ENCODE measurements around the gene TLNRD1. TPM values are rescaled to one million over a fixed set of nuclear protein-coding genes. Genes with fewer than 3 reads are reported as not detected.
A peak's percentile ranks its signal among the peaks of the same experiment; 100 is the strongest.

TLNRD1 gene
- total RNA-seq, 4 donors from 2014 or later = 1.9 to 8.1 (median 3.3) TPM

GRCh38 chr15:81000144-81000623 lies 539 bp upstream of the TLNRD1 start:
- in situ Hi-C loops (cut with MboI; ENCODE audit: low sequenced_read_pairs in 4 of 4) (no loop called here), intact Hi-C loops (cut with DNase I; ENCODE audit: low total_unique reads) (loop anchor here (5.0 kb wide), 1 partner anchor 1047 kb away; the partner anchor contains the start of gene MEX3B)
- H3K4me3 ChIP-seq = peak overlapping the region; percentile 61 to 93 (median 74)
- H3K27me3 ChIP-seq = peaks cover 8 to 31% (median 12%) of the 10 kb centered on the region in 3 donors
- TF ChIP-seq CTCF (IDR thresholded peaks at IDR 0.05 in 4 of 5, conservative IDR thresholded peaks at IDR 0.05 in 1 of 5) (no peak), POLR2A (IDR thresholded peaks at IDR 0.05) (no peak)
- peak overlapping the region; percentile 70 to 87 (median 84) for H3K27ac ChIP-seq
- DNase-seq = no peak
- H3K9me3 ChIP-seq = no peaks in the 10 kb centered on the region
- peaks cover 0 to 8% of the 10 kb centered on the region in 2 donors for H3K4me1 ChIP-seq
- no peaks in the 10 kb centered on the region for H3K36me3 ChIP-seq
- no peak for ATAC-seq

- peaks cover 8 to 31% (median 12%) of the 10 kb centered on the region in 3 donors for H3K27me3 ChIP-seq
- H3K4me3 ChIP-seq = peak overlapping the region; percentile 61 to 93 (median 74)
- no peaks in the 10 kb centered on the region for H3K9me3 ChIP-seq
- H3K27ac ChIP-seq = peak overlapping the region; percentile 70 to 87 (median 84)
- DNase-seq (no peak), ATAC-seq (peak; percentile 49 to 51)
- no peaks in the 10 kb centered on the region for H3K36me3 ChIP-seq
- peaks cover 0 to 16% of the 10 kb centered on the region in 2 donors for H3K4me1 ChIP-seq
- TF ChIP-seq CTCF (IDR thresholded peaks at IDR 0.05 in 4 of 5, conservative IDR thresholded peaks at IDR 0.05 in 1 of 5) (no peak), POLR2A (IDR thresholded peaks at IDR 0.05) (no peak)
- intact Hi-C loops (cut with DNase I; ENCODE audit: low total_unique reads) = loop anchor here (5.0 kb wide), 1 partner anchor 1046 kb away; the partner anchor contains the start of gene MEX3B
- in situ Hi-C loops (cut with MboI; ENCODE audit: low sequenced_read_pairs in 4 of 4) = no loop called here
These were observed 657 bp downstream of the TLNRD1 start for GRCh38 chr15:81001152-81002008.

GRCh38 chr15:81002009-81002330 lies 1.2 kb downstream of the TLNRD1 start:
- Histone ChIP-seq H3K27me3 (peaks cover 8 to 31% (median 12%) of the 10 kb centered on the region in 3 donors), H3K4me1 (peaks cover 0 to 16% of the 10 kb centered on the region in 2 donors), H3K4me3 (peak overlapping the region; percentile 61 to 93 (median 74)), H3K27ac (peak overlapping the region; percentile 58 to 87 (median 84)), H3K9me3 (no peaks in the 10 kb centered on the region), H3K36me3 (no peaks in the 10 kb centered on the region)
- intact Hi-C loops (cut with DNase I; ENCODE audit: low total_unique reads) = loop anchor here (5.0 kb wide), 1 partner anchor 1045 kb away; the partner anchor contains the start of gene MEX3B
- TF ChIP-seq CTCF (IDR thresholded peaks at IDR 0.05 in 4 of 5, conservative IDR thresholded peaks at IDR 0.05 in 1 of 5) (no peak), POLR2A (IDR thresholded peaks at IDR 0.05) (no peak)
- ATAC-seq (peak in 1 of 2 donors; percentile 10), DNase-seq (no peak)
- in situ Hi-C loops (cut with MboI; ENCODE audit: low sequenced_read_pairs in 4 of 4) = no loop called here

- H3K9me3 ChIP-seq = no peaks in the 10 kb centered on the region
- peak overlapping the region; percentile 4 to 87 (median 84) for H3K27ac ChIP-seq
- no peaks in the 10 kb centered on the region for H3K36me3 ChIP-seq
- DNase-seq (no peak), ATAC-seq (no peak)
- in situ Hi-C loops (cut with MboI; ENCODE audit: low sequenced_read_pairs in 4 of 4) = no loop called here
- H3K4me3 ChIP-seq = peak overlapping the region; percentile 61 to 93 (median 74)
- peaks cover 0 to 16% of the 10 kb centered on the region in 2 donors for H3K4me1 ChIP-seq
- TF ChIP-seq POLR2A (IDR thresholded peaks at IDR 0.05) (no peak), CTCF (IDR thresholded peaks at IDR 0.05 in 4 of 5, conservative IDR thresholded peaks at IDR 0.05 in 1 of 5) (peak in 1 of 5 experiments; percentile 8)
- intact Hi-C loops (cut with DNase I; ENCODE audit: low total_unique reads) = loop anchor here (5.0 kb wide), 1 partner anchor 1045 kb away; the partner anchor contains the start of gene MEX3B
- peaks cover 8 to 31% (median 12%) of the 10 kb centered on the region in 3 donors for H3K27me3 ChIP-seq
These were observed 1.8 kb downstream of the TLNRD1 start for GRCh38 chr15:81002331-81003096.

Measured in gastrocnemius medialis (tissue), 4 donors.